ENCODE measurements around the gene CCDC27.

CCDC27 gene

DNA sequence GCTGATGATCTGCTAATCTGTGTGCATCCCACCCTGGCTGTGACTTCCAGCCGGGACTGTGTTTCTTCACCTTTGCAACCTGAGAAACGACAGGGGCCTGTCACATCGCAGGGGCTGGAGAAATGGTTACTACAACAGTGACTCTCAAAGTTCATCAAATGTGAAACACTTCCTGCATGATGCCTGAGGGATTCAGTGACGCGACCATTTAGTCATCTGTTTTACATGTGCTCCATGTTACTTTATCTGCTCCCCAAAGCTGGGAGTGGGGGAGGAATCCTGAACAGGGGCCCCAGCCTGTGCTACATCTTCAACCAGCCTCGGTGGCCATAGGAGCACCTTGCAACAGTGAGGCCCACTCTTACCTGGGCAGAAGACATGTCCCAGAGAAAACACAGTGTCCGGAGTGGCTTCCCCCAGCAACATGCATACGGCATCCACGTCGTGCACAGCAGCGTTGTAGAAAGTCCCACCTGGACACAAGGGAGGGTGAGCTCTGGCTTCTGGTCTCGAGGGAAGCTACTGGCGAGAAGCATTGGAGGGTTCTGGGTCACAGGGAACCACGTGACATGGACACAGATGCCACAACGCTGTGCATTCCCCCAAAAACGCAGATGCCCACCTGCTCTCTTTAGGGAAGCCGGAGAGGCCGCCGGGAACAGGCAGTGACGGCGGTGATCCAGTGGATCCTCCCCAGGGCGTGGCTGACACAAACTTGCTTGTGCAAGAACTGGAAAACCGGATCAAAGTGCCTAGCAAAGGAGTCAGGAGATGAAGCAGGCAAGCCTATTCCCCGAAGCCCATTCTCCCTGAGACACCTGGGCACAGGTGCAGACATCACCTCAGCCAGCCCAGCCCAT is 9.6 kb upstream of the CCDC27 start:
- TF ChIP-seq, protein P1, sequence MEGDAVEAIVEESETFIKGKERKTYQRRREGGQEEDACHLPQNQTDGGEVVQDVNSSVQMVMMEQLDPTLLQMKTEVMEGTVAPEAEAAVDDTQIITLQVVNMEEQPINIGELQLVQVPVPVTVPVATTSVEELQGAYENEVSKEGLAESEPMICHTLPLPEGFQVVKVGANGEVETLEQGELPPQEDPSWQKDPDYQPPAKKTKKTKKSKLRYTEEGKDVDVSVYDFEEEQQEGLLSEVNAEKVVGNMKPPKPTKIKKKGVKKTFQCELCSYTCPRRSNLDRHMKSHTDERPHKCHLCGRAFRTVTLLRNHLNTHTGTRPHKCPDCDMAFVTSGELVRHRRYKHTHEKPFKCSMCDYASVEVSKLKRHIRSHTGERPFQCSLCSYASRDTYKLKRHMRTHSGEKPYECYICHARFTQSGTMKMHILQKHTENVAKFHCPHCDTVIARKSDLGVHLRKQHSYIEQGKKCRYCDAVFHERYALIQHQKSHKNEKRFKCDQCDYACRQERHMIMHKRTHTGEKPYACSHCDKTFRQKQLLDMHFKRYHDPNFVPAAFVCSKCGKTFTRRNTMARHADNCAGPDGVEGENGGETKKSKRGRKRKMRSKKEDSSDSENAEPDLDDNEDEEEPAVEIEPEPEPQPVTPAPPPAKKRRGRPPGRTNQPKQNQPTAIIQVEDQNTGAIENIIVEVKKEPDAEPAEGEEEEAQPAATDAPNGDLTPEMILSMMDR (conservative IDR thresholded peaks at IDR 0.05; ENCODE audit: control insufficient read depth, insufficient read depth, low read depth, low read length), result no peak
- DNase-seq (ENCODE audit: low read depth), result peak; percentile 17
- H3K4me3 ChIP-seq (ENCODE audit: control insufficient read depth, low read depth, low read length), result no peak overlapping the region

DNA sequence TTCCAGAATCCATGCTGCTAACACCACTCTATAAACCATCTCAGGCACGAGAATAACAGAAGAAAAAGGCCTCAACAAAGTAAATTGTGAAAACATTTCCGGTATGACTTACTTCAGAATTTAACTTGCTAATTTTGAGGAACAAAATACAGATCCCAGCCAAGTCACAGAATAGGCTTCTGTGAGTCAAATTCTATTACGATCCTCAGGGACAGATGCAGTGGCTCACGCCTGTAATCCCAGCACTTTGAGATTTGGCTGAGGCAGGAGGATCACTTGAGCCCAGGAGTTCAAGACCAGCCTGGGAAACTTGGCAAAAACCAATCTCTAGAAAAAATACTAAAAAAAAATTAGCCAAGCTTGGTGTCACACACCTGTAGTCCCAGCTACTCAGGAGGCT is 8.8 kb upstream of the CCDC27 start:
- TF ChIP-seq, protein P1 (conservative IDR thresholded peaks at IDR 0.05; ENCODE audit: control insufficient read depth, insufficient read depth, low read depth, low read length), result no peak
- peak; percentile 31 for DNase-seq (ENCODE audit: low read depth)
- H3K4me3 ChIP-seq (ENCODE audit: control insufficient read depth, low read depth, low read length), result no peak overlapping the region

GRCh38 chr1:3743826-3744225 is 8.4 kb upstream of the CCDC27 start:
- TF ChIP-seq, protein P1 (conservative IDR thresholded peaks at IDR 0.05; ENCODE audit: control insufficient read depth, insufficient read depth, low read depth, low read length), result no peak
- H3K4me3 ChIP-seq (ENCODE audit: control insufficient read depth, low read depth, low read length), result no peak overlapping the region
- no peak for DNase-seq (ENCODE audit: low read depth)

DNA sequence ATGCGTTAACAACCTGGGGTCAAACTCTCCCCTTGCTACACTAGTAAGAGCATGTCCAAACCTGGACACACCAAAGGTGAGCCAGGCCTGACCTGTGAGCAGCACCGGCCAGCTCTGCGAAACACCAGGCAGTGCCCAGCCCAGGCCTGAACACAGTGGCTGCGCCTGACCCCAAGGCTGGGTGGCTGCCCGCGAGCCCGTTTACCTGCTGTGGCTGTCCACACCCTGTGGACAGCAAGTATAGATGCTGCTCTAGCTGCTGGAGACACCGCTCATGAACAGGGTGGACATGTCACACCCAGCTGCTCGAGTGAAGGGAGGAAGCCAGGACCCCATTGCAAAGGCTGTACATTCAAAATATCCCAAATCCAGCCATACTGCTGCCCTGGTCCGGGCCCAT is 7.6 kb upstream of the CCDC27 start:
- no peak overlapping the region for H3K4me3 ChIP-seq (ENCODE audit: control insufficient read depth, low read depth, low read length)
- TF ChIP-seq, protein P1 (conservative IDR thresholded peaks at IDR 0.05; ENCODE audit: control insufficient read depth, insufficient read depth, low read depth, low read length), result no peak
- no peak for DNase-seq (ENCODE audit: low read depth)

DNA sequence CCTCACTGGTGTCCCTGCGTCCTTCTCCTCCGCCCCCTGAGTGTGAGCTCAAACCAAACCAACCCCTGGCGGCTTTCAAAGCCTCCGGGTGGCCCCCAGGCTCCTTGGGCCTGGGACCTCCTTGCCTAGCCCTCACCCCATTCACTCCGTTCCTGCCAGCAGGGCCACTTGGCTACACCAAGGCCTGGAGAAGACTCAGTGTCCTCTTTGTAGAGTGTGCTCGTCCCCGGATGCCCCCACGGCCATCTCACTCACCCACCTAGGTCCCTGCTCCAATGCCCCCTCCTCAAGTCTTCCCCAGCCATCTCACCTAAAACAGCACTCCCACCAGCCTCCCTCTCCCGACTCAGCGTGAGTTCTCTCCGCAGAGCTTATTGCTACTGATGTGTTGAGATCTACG is 7.2 kb upstream of the CCDC27 start:
- TF ChIP-seq, protein P1 (conservative IDR thresholded peaks at IDR 0.05; ENCODE audit: control insufficient read depth, insufficient read depth, low read depth, low read length), result no peak
- no peak overlapping the region for H3K4me3 ChIP-seq (ENCODE audit: control insufficient read depth, low read depth, low read length)
- DNase-seq (ENCODE audit: low read depth), result no peak

DNA sequence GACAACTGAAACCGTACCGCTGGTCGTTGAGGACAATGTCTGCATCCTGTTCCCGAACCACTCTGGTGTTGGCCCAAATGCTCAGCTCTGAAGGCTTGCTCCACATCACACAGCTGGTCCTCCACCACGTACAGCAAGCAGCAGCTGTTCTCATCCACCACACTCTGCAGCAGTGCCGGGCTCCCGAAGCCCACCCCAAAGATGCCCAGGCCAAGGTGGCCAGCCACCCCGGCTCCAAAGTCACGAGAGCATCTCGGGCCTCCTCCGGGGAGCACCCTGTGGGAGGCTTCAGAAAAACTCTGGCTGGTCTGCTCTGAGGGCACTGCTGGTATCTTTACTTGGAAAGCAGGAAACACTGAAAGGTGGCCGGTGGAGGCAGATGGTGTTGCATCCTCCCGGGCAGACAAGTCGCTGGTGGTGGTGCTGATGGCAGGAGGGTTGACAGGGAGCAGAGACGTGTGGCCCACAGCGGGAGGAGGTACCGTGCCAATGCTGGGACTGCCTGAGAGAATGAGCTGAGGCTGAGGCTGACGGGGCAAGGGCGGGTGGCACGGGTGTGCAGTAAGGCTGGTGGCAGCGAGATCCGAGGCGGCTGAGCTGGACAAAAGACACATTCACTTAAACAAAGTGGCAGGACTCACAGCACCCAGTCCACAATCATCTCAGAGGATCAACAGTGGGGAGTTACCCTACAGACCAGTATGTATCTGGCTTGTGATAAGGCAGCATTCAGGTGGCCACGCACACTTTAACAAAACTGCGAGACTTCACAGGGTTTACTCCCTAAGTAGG is 6.5 kb upstream of the CCDC27 start:
- DNase-seq (ENCODE audit: low read depth), result no peak
- H3K4me3 ChIP-seq (ENCODE audit: control insufficient read depth, low read depth, low read length), result no peak overlapping the region
- TF ChIP-seq, protein P1 (conservative IDR thresholded peaks at IDR 0.05; ENCODE audit: control insufficient read depth, insufficient read depth, low read depth, low read length), result no peak
